Melanocyte of skin (primary cell): ENCODE results near the gene MGAM2. TPM values are rescaled to one million over a fixed set of nuclear protein-coding genes. Genes with fewer than 3 reads are reported as not detected.

Experiments
- total RNA-seq, 2 donors: library from RNA; depleted of rRNA; stranded (reverse); fragments of >200 nt; gene quantifications; 2 replicates each; pipeline ENCODE4 v1.2.3, GENCODE V29; 2012

The MGAM2 gene
- not detected for total RNA-seq

GRCh38 chr7:142111499-142111898, at the start of gene MGAM2:
Gene MGAM2, plus strand, starts transcription at chr7:142111718. Its CDS starts 5,156 bp downstream, at chr7:142116874.

DNA sequence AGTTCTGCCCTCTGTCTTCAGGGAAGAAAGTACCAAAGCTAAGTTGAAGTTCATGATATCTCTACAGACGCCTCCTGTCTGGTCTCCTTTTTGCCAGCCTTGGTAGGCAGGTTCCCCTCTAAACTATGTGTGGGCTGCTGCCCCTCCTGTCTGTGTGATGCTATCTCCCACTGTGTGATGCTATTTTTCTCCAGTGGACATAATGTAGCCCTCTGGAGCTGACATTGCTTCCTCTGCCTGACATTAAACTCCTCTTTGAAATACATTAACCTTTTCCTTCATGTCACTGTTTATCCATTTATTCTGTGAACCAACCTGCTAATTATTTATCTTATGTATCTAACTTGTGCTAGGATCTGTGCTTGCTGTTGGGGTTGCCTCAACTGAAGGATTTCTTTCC, 146.4 kb downstream of the MGAM2 start, which contains the start of gene PRSS58:
TSS of gene PRSS58 (minus strand) at position 101 of the 400 bp plus-strand sequence. CDS start 351 bp downstream, outside the sequence.

Other genes with a start within 250 kb of the MGAM2 start
- not detected for gene OR9A4, start 195.3 kb upstream of the MGAM2 start, total RNA-seq
- gene CLEC5A, start 164.7 kb upstream of the MGAM2 start, total RNA-seq = not detected
- gene TAS2R38, start 137.9 kb upstream of the MGAM2 start, total RNA-seq = not detected
- gene MGAM, start 115.8 kb upstream of the MGAM2 start, total RNA-seq = not detected
- not detected for gene PRSS58, start 146.3 kb downstream of the MGAM2 start, total RNA-seq